ENCODE data around the gene AFMID. TPM values are rescaled to one million over a fixed set of nuclear protein-coding genes. Genes with fewer than 3 reads are reported as not detected.
A peak's percentile ranks its signal among the peaks of the same experiment; 100 is the strongest.

Gene AFMID
- total and polyA plus RNA-seq, 2 of the 13 experiments (the other 11 are each of a cell fraction or from before 2014, with no cell fraction given): 249 to 270 TPM

- TF ChIP-seq, protein P1, sequence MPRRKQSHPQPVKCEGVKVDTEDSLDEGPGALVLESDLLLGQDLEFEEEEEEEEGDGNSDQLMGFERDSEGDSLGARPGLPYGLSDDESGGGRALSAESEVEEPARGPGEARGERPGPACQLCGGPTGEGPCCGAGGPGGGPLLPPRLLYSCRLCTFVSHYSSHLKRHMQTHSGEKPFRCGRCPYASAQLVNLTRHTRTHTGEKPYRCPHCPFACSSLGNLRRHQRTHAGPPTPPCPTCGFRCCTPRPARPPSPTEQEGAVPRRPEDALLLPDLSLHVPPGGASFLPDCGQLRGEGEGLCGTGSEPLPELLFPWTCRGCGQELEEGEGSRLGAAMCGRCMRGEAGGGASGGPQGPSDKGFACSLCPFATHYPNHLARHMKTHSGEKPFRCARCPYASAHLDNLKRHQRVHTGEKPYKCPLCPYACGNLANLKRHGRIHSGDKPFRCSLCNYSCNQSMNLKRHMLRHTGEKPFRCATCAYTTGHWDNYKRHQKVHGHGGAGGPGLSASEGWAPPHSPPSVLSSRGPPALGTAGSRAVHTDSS (CRISPR knock-in tag; conservative IDR thresholded peaks at IDR 0.05): peak; percentile 99; the same call in 1 of the 2 replicates
- TF ChIP-seq MIER2 (CRISPR knock-in tag; IDR thresholded peaks at IDR 0.05) (peak; percentile 52; the same call in 1 of the 2 replicates), ZSCAN20 (CRISPR knock-in tag; IDR thresholded peaks at IDR 0.05; ENCODE audit: borderline replicate concordance) (peak; percentile 84; the same call in 1 of the 2 replicates), SRF (IDR thresholded peaks at IDR 0.05; ENCODE audit: low read depth, low read length) (peak; percentile 81; the same call in 1 of the 2 replicates), CENPX (CRISPR knock-in tag; IDR thresholded peaks at IDR 0.05) (no peak), HDAC2 (CRISPR knock-in tag; IDR thresholded peaks at IDR 0.05) (peak; percentile 88), KDM5B (CRISPR knock-in tag; IDR thresholded peaks at IDR 0.05; ENCODE audit: borderline replicate concordance) (peak; percentile 89), ZSCAN21 (CRISPR knock-in tag; IDR thresholded peaks at IDR 0.05; ENCODE audit: borderline replicate concordance) (peak; percentile 95), ZBTB42 (CRISPR knock-in tag; IDR thresholded peaks at IDR 0.05) (0 out of 2 replicates have a peak, but pooled peaks have one; percentile 79), KLF6 (CRISPR knock-in tag; IDR thresholded peaks at IDR 0.05) (no peak), ZNF510 (CRISPR knock-in tag; IDR thresholded peaks at IDR 0.05; ENCODE audit: low read depth) (peak; percentile 89; the same call in 1 of the 2 replicates), SPEN (CRISPR knock-in tag; IDR thresholded peaks at IDR 0.05; ENCODE audit: low read depth) (peak; percentile 97), SALL1 (CRISPR knock-in tag; IDR thresholded peaks at IDR 0.05) (peak; percentile 79), ZNF768 (CRISPR knock-in tag; IDR thresholded peaks at IDR 0.05) (peak; percentile 75), ZNF232 (CRISPR knock-in tag; IDR thresholded peaks at IDR 0.05; ENCODE audit: borderline replicate concordance) (peak; percentile 85), ZNF224 (CRISPR knock-in tag; IDR thresholded peaks at IDR 0.05) (peak; percentile 76; the same call in 1 of the 2 replicates), THAP11 (CRISPR knock-in tag; IDR thresholded peaks at IDR 0.05) (peak; percentile 100), ZNF230 (CRISPR knock-in tag; IDR thresholded peaks at IDR 0.05) (peak; percentile 92)
- TF ChIP-seq, protein P2, sequence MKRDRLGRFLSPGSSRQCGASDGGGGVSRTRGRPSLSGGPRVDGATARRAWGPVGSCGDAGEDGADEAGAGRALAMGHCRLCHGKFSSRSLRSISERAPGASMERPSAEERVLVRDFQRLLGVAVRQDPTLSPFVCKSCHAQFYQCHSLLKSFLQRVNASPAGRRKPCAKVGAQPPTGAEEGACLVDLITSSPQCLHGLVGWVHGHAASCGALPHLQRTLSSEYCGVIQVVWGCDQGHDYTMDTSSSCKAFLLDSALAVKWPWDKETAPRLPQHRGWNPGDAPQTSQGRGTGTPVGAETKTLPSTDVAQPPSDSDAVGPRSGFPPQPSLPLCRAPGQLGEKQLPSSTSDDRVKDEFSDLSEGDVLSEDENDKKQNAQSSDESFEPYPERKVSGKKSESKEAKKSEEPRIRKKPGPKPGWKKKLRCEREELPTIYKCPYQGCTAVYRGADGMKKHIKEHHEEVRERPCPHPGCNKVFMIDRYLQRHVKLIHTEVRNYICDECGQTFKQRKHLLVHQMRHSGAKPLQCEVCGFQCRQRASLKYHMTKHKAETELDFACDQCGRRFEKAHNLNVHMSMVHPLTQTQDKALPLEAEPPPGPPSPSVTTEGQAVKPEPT (CRISPR knock-in tag; IDR thresholded peaks at IDR 0.05; ENCODE audit: low read depth): peak; percentile 87
- TF ChIP-seq, protein P3, sequence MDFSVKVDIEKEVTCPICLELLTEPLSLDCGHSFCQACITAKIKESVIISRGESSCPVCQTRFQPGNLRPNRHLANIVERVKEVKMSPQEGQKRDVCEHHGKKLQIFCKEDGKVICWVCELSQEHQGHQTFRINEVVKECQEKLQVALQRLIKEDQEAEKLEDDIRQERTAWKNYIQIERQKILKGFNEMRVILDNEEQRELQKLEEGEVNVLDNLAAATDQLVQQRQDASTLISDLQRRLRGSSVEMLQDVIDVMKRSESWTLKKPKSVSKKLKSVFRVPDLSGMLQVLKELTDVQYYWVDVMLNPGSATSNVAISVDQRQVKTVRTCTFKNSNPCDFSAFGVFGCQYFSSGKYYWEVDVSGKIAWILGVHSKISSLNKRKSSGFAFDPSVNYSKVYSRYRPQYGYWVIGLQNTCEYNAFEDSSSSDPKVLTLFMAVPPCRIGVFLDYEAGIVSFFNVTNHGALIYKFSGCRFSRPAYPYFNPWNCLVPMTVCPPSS (IDR thresholded peaks at IDR 0.05): no peak
- TF ChIP-seq, protein P4, sequence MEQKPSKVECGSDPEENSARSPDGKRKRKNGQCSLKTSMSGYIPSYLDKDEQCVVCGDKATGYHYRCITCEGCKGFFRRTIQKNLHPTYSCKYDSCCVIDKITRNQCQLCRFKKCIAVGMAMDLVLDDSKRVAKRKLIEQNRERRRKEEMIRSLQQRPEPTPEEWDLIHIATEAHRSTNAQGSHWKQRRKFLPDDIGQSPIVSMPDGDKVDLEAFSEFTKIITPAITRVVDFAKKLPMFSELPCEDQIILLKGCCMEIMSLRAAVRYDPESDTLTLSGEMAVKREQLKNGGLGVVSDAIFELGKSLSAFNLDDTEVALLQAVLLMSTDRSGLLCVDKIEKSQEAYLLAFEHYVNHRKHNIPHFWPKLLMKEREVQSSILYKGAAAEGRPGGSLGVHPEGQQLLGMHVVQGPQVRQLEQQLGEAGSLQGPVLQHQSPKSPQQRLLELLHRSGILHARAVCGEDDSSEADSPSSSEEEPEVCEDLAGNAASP (CRISPR knock-in tag; IDR thresholded peaks at IDR 0.05; ENCODE audit: borderline replicate concordance): peak; percentile 44; the same call in 1 of the 2 replicates
- TF ChIP-seq, protein P5, sequence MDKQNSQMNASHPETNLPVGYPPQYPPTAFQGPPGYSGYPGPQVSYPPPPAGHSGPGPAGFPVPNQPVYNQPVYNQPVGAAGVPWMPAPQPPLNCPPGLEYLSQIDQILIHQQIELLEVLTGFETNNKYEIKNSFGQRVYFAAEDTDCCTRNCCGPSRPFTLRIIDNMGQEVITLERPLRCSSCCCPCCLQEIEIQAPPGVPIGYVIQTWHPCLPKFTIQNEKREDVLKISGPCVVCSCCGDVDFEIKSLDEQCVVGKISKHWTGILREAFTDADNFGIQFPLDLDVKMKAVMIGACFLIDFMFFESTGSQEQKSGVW (CRISPR knock-in tag; IDR thresholded peaks at IDR 0.05; ENCODE audit: borderline replicate concordance): no peak
These were observed 27.0 kb downstream of the AFMID start, which contains the start of gene BIRC5 (continued) for GRCh38 chr17:78214016-78214705.

Data from HepG2 (cell line).